ENCODE results near the gene ALDH3A1. TPM values are rescaled to one million over a fixed set of nuclear protein-coding genes. Genes with fewer than 3 reads are reported as not detected.

ALDH3A1 gene
- total RNA-seq, 1 donor from 2014 or later = not detected

DNA sequence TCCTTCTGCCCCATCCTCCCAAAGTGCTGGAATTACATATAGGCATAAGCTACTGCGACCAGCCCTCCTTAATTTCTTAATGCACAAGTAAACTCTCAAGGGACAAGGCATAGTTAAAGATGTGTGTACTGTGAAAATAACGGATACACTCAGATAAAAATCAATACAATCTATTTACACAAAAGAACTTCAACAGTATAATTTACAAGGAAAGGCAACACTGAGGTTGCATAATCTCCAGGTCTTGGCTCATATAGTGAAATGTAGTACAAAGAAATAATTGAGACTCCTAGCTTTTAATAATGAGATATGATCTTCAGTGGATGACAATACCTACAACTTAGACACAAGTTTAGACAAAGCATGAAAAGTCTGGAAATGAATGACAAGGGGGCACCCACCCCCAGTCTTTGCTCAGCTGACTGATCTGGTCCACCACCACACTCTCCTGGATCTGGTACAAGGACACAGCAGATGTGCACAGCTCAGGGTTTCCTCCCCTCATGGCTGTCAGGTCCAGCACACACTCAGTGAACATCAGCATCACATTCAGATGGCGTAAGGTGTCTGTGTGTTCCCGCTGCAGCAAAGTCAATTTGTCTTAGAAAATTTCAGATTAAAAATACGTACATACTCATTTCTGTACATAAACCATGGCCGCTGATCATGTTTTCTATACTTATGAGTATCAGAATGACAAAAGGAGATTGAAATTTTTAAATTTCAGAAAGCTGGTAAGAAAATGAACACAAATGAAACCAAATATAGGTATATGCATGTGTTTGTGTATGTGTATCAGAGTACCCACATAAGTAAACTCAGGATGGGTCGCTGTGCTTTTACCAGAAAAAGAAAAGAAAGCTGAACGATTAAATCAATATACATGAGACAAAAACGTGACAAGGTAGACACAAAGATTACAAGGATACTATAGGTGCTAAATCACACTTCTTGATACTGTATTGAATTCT lies 33.7 kb upstream of the ALDH3A1 start:
- no peak overlapping the region for H3K27ac Mint-ChIP-seq (ENCODE audit: unreplicated experiment)
- DNase-seq (ENCODE audit: low read depth, low spot score) = no peak
- TF ChIP-seq, protein P1, sequence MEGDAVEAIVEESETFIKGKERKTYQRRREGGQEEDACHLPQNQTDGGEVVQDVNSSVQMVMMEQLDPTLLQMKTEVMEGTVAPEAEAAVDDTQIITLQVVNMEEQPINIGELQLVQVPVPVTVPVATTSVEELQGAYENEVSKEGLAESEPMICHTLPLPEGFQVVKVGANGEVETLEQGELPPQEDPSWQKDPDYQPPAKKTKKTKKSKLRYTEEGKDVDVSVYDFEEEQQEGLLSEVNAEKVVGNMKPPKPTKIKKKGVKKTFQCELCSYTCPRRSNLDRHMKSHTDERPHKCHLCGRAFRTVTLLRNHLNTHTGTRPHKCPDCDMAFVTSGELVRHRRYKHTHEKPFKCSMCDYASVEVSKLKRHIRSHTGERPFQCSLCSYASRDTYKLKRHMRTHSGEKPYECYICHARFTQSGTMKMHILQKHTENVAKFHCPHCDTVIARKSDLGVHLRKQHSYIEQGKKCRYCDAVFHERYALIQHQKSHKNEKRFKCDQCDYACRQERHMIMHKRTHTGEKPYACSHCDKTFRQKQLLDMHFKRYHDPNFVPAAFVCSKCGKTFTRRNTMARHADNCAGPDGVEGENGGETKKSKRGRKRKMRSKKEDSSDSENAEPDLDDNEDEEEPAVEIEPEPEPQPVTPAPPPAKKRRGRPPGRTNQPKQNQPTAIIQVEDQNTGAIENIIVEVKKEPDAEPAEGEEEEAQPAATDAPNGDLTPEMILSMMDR (conservative IDR thresholded peaks at IDR 0.05) = no peak

GRCh38 chr17:19780846-19781245 lies 32.7 kb upstream of the ALDH3A1 start:
- Mint-ChIP-seq H3K9me3 (no peaks in the 10 kb centered on the region), H3K4me3 (no peak overlapping the region), H3K36me3 (ENCODE audit: low read depth) (peaks cover 4% of the 10 kb centered on the region), H3K27ac (ENCODE audit: unreplicated experiment) (no peak overlapping the region), H3K27me3 (ENCODE audit: low read depth) (no peaks in the 10 kb centered on the region), H3K4me1 (no peaks in the 10 kb centered on the region)
- no peak for DNase-seq (ENCODE audit: low read depth, low spot score)
- TF ChIP-seq, protein P1 (conservative IDR thresholded peaks at IDR 0.05) = no peak

More for the DNA sequence above, 33.7 kb upstream of the ALDH3A1 start:
- Mint-ChIP-seq H3K9me3 (no peaks in the 10 kb centered on the region), H3K36me3 (ENCODE audit: low read depth) (peaks cover 4% of the 10 kb centered on the region), H3K4me1 (no peaks in the 10 kb centered on the region), H3K4me3 (no peak overlapping the region), H3K27me3 (ENCODE audit: low read depth) (no peaks in the 10 kb centered on the region)

GRCh38 chr17:19773534-19773933 lies 25.4 kb upstream of the ALDH3A1 start:
- TF ChIP-seq, protein P1 (conservative IDR thresholded peaks at IDR 0.05) = no peak
- Mint-ChIP-seq H3K4me3 (no peak overlapping the region), H3K27me3 (ENCODE audit: low read depth) (no peaks in the 10 kb centered on the region), H3K9me3 (no peaks in the 10 kb centered on the region), H3K27ac (ENCODE audit: unreplicated experiment) (no peak overlapping the region), H3K36me3 (ENCODE audit: low read depth) (peaks cover 3% of the 10 kb centered on the region), H3K4me1 (peaks cover 6% of the 10 kb centered on the region)
- DNase-seq (ENCODE audit: low read depth, low spot score) = no peak

DNA sequence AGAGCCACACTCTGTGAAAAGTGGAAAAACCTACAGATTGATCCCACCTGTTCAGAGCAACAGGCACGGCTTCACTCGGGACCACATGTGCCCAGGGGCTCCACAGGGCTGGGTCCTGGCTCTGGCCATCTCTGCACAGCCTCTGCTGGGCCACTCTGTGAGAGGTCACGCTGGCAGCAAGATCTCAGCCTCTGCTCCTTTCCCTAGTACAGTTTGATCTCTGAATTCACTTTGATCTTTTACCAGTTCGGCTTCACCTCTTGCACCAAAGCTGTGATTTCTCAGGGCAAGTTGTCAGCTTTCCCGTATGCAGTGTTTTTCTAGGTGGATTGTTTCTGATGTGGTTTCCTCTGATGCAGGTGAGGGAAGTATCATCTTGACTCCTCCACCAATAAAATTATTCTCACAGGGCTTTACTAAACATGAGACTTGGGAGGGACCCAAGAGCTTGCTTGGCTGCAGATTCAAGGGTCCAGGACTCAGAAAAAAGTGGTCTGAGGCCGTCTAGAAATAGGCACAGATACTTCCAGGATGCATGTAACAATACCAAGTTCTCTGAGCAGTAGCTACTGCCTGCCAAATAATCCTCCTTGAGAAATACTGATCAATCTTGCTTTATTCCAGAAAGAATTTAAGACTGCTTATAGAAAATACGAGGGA lies 24.0 kb upstream of the ALDH3A1 start:
- no peaks in the 10 kb centered on the region for H3K9me3 Mint-ChIP-seq
- no peak for DNase-seq (ENCODE audit: low read depth, low spot score)
- peaks cover 6% of the 10 kb centered on the region for H3K4me1 Mint-ChIP-seq
- H3K27ac Mint-ChIP-seq (ENCODE audit: unreplicated experiment) = no peak overlapping the region
- H3K4me3 Mint-ChIP-seq = no peak overlapping the region
- TF ChIP-seq, protein P1 (conservative IDR thresholded peaks at IDR 0.05) = no peak
- no peaks in the 10 kb centered on the region for H3K27me3 Mint-ChIP-seq (ENCODE audit: low read depth)
- H3K36me3 Mint-ChIP-seq (ENCODE audit: low read depth) = peaks cover 3% of the 10 kb centered on the region

GRCh38 chr17:19770985-19771735 lies 23.1 kb upstream of the ALDH3A1 start:
- Mint-ChIP-seq H3K27me3 (ENCODE audit: low read depth) (no peaks in the 10 kb centered on the region), H3K36me3 (ENCODE audit: low read depth) (peaks cover 3% of the 10 kb centered on the region), H3K9me3 (no peaks in the 10 kb centered on the region), H3K4me1 (peaks cover 6% of the 10 kb centered on the region), H3K4me3 (no peak overlapping the region), H3K27ac (ENCODE audit: unreplicated experiment) (no peak overlapping the region)
- TF ChIP-seq, protein P1 (conservative IDR thresholded peaks at IDR 0.05) = no peak
- no peak for DNase-seq (ENCODE audit: low read depth, low spot score)

All from neural crest cell (in vitro differentiated cells).